Stimulated activated CD4-positive, alpha-beta T cell treated with anti-CD3 and anti-CD28 coated beads, TNF-alpha, amount 100 ng/mL, for 4 hours (primary cell): Measurements from ENCODE around the gene PCGF3.
"Not testable (repeated sequence)": the region's sequence is repeated elsewhere in the genome, so short reads cannot be mapped to it uniquely, and the experiment has no call there.

Experiments used
- DNase-seq, 3 experiments: peaks; one replicate each; pipeline ENCODE4 v3.0.0-alpha.2; 2020; ENCODE audit warnings: low read depth in 3 of 3

The PCGF3 gene

DNA sequence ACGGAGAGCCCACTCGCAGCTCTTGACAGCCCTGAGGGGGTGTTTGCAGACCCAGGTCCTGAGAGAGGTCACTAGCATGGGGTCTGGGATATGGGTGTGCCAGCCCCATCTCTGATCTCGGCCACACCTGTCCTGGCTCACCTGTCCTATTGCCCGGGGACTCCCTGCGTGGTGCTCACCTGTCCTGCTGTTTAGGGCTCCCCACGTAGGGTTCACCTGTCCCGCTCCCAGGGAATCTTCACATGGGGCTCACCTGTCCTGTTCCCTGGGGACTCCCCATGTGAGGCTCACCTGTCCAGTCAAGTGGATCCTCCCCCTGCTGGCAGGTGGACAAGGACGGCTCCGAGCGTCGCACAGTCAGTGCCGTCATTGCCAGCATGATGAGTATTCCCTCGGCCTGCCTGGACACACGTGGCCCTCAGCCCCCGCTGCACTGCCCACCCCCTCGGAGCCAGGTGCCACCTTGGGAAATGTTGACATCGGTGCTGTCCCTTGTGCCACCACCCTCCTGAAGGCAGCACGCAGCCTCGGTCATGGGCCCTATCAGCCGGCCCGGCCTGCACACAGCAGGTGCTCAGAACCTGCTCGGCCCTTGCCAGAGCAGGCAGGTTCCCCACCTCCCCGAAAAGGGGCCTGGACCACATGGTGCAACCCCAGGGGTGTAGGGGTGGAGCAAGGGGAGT lies 23.0 kb upstream of the PCGF3 start:
- no peak for DNase-seq

DNA sequence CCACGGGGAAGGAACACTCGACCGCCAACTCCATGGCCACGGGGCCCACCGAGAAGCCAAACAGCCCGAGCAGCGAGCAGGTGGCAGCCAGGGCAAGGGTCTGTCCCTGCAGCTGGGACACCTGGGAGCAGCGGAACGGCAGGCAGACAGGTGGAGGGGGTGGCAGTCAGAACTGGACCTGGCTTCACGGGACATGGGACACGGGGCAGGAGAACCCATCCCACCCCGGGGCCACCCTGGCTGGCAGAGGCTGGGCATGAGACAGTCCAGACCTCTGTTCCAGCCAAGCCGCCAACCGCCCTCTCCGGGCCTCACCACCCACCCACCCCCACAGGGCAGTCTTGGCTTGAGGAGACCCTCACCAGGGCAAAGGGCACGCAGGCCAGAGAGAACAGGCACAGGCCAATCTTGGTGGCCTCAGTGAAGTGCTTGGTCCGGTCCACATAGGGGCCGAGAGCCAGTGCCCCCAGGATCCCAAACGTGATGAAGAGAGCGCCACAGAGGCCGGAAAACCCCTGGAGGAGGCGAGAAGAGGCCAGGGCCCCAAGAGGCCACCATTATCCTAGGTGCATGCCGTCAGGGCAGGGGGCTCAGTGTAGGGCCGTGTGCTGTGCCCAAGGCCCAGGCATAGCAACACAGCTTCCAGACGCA lies 22.3 kb upstream of the PCGF3 start:
- no peak for DNase-seq

DNA sequence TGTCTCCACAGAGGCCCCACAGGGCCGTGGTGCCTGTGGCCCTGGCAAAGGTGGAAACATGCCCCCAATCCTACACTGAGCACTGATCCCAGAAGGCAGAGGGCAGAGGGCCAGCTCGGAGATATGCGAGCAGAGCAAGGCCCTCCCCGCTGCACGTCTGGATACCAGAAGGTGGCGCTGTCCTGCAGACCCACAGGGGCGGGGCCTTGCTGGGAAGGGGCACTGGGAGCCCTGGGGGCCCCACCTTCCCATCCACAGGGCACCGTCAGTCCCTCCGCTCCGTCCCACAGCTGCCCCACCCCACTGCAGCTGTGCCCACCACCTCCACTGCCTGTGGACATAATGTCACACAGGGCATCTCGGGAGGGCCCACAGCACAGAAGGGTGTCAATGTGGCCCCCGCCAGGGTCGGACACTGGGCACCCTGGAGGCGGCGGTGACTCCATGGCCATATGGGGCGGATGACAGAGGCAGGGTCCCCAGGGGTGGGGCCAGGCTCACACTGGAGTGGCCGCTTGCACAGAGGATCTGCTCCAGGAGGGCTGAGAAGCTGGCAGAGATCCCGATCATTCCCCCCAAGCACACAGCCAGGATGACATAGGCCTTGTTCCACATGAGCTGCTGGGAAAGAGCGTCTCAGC lies 21.5 kb upstream of the PCGF3 start:
- no peak for DNase-seq

DNA sequence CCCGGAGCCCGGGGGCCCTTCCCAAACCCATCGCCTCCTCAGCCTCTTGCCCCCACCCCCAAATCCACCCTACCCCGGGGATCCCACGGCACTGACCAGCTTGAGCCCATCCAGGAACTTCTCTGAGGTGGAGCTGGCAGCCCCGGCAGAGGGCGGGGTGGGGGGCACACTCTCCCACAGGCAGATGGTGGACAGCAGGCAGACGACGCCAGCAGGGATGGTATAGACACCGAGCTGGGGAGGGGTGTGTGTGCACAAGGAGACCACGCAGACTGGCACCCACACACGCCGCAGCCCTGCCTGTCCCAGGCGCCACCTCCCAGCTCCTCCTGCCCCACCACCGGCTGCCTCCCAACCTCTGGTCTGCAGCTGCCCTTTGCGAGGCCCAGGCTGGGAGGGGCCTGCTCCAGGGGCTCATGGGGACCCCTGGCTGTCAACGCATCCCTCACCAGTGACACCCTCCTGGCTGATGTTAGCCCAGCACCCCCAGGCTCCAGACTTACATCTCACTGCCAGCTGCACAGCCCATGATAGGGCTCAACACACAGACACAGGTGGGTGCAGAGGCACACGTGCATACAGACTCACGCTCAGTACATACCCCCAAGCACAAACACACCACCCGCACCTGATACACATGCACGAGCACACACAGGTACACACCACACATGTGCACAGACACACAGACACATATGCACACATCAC lies 20.9 kb upstream of the PCGF3 start:
- no peak for DNase-seq

DNA sequence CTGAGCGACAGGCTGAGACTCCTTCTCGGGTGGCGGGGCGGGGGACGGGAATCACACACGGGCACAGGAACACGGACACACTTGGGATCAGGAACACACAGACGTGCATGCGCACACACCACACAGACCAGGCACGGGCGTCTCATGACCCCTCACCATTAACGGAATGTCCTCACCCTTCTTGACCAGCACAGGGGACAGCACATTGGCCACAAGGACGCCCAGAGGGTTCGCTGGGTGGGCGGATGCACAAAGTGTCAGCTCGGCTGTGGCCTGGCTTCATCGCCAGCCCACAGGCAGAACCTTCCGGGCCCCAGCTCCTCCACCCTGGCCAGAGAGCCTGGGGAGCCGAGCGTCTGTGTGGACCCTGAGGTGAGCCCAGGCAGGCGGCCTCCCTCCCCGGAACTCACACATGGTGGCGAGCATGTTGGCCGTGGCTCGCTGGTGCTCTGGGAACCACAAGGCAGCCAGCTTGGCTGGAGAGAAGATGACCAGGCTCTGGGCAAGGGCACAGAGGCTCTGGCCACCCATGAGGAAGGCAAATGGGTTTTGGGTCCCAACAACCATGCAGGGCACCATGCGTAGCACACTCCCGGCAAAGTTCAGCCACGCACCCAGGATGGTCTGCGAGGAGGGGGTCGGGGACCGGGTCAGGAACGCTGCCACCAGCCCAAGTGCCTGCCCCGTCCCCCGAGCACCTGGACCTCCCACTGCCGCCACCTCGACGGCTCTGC lies 19.8 kb upstream of the PCGF3 start:
- no peak for DNase-seq

DNA sequence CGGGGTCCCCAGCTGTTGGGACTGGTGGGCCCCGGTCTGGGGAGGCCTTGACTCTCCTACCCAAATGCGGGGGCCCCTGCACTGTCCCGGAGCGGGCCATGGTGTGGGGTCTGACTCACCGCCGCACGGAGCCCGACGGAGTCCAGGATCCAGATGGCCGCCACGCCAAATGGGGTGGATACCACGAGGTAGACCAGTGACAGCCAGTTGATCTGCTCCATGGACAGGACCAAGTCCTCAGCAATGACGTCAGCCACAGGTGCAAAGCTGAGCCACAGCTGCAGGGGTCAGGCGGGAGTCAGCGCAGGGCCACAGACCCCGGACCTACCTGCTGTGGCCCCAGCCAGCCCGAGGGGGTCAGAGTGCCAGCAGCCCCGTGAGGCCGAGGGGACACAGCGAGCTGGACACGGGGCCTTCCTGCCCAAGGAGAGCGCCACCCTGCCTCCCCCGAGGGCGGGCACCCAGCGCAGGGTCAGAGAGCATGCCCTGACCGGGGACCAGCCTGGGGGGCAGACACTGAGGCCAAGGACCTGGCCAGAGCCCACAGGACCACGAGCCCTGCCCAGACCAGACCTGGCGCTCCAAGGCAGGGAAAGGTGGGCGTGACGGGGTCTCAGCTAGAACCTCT lies 19.1 kb upstream of the PCGF3 start:
- DNase-seq: no peak

DNA sequence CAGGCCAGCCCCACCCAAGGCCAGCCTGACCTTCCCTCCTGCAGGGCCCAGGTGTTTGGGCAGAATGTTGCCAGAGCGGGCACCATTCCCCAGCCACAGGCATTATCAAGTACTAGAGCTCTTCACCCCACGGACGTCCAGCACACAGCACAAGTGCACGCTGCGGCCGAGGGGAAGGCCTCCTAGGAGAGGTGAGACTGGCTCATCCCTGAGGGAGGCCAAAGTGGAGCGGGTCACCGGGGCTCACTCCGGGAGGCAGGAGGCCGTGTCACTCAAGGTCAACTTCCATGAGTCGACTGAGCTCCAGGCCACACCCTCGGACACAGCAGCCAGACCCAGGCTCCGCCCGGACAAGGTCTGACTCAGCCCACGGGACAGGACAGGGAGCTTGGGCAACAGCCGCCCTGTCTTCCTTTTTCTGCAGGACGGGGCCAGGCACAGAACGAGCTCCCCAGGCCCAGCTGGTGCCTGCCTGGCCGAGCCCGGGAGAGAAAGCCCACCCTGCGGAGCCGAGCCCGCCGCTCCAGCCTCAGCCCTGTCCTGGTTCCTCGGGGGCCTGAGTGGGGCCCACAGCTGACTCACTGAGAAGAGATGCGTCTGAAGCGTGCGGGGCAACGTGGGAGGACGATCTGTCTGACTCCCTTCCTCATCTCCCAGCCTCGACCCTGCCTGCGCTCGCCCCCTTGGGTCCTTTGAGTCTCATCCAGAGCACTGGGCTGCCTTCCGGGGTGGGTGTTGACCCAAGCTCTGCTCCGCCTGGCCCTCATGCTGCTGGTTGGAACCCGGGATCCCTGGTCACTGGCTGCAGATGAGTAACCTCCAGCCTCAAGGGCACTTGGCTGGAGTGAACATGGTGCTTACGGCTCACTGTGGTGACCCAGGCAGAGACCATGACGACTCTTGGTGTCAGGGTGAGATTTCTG lies 18.3 kb upstream of the PCGF3 start:
- no peak for DNase-seq

DNA sequence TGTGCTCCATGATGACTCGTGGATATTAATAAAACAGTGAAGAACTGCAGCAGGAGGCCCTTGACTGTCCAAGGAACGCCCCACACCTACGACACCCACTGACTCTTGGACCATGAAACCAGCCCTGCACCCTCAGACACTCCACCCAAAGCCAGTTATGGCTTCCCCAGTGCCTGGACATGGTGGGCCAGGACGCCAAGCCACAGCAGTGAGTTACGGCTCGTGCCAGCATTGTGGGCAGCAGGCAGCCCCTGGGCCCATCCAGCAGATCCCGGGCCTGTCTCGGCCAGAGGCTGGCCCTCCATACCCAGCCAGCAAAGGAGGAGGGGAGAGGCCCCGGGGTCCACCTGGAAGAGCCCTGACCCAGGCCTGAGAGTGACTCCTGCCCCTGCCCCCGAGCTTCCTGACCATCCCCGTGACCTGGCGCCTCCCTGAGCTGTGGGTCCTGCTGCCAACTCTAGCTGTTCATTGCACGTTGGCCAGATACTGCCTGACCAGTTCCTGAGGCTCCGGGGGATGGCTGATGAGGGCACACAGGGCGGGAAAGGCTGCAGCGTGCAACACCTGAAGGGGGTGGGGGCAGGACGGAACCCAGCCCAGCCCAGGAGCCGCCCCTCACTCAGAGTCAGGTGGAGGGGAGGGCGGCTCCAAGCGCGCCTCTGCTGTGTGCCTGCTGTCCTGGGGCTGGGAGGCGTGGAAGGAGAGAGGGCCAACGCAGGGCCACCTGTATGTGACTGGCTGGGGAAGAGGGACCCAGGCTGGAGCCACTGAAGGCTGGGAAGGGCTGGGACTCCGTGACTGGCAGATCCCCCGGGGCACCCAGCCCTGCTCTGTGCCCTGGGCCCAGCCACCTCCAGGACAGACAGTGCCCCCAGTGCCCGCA lies 17.4 kb upstream of the PCGF3 start:
- no peak for DNase-seq

DNA sequence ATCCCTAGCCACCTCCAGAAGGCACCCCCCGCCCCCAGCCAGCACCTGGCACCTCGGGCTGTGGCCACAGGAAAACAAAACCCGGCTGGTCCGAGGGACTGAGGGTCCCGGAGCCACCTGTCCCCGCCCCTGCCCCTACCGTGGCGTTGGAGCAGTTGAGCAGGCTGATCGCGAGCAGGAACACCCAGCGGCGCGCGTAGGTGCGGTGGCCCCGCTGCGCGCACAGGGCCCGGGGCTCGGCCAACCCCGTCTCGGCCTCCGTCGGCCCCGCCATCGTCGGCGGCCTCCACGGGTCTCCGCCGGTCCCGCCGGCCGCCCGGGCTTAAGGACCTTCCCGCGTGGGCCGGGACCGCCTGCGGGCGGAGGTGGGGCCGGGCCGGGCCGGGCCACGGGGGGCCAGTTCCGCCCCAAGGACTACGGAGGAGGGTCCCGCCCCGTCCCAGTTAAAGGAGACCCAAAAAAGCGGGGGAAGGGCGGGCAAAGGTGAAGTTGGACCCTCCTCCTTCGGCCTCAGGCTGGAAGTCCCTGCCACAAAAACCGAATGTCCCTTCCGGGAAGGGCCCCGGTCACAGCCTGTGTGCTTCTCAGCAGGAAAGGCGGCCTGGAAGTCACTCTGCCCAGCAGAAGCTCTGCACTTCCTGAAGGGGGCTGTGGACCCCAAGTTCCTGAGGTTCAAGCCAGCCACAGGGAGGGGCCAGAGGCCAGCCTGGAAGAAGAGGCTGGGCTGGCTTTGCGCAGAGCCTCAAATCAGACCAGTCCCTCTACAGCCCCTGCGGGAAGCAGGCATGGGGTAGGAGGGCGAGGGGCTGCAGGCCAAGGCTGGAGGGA lies 16.6 kb upstream of the PCGF3 start, which contains the start of gene SLC49A3:
Gene SLC49A3 (minus strand): TSS at position 298 of the 828 bp plus-strand sequence. CDS start 24 bp downstream, at position 274.
- DNase-seq: no peak

DNA sequence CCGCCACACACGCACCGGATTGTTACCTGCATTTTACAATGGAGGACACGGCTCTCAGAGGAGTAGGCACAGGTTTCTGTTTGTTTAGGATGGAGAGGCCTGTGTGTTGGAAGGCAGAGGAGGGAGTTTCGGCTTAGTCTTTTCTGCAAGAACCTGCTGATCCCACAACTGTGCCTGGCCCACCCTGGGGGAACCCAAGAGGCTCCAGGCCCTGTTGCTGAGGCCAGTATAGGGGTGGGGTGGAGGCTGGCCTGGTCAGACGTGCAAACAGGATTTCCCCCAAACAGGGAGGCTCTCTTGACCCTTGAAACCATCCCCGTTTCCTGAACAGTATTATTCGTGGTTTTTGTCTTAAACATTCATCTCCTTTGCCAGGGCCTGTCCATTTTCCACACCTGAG lies 15.9 kb upstream of the PCGF3 start:
- no peak for DNase-seq

DNA sequence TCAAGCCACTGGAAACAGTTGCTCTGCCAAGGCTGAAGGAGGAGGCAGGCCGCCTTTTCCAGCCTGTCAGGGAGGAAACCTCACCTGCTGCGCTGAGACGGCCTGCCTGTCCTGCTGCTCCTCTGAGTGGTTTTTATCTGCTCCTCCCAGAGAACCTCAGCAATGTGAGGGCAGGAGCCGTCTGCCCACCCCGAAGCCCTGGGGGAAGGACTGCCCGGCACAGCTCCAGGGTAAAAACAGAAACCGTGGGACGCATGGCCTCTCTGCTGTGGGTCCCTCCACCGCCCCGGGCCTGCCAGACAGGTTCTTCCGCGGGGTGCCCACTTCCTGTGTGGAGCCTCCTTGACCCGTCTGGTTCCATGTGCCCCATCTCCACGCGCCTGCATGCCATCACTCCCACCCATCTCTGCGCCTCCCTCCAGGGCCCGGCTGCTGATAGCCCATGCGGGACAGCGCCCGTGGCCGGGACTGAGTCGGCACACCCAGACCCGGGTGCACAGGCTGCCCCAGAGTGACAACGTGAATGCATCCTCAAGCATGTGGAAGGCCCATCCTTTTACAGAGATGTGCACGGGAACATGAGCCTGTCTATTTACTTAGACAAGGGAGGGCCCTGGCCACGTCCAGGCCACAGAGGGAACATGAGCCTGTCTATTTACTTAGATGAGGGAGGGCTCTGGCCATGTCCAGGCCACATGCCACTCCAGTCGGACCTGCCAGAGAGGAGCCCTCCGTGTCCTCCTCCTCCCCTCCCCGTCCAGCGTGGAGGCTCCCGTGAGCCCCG lies 12.7 kb upstream of the PCGF3 start:
- no peak for DNase-seq

DNA sequence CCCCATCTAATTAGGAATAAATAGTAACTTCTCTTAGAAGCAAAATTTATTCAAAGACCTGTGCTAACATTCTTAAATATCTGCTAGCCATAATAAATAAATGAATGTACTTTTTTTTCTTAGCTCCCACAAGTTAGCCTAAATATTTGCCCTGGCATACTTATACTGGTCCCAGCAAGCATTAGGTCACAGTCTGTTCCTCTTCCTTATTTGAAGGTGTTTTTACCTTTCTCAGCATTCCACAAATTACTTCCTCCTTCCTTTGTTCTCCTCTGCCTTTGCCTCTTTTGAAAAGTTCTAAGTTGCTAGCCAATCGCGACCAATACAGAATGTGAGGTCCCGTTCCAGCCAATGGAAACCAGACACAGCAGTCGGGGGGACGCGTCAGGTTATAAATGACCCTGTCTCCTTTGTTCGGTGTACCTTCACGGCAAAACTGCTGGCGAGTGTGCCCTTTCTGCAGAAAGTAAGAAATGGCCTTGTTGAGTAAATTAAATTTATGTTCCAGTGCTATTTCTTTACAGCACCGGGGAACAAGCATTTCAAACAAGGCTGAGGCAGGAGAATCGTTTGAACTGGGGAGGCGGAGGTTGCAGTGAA lies 11.2 kb upstream of the PCGF3 start:
- DNase-seq: not testable (repeated sequence)

DNA sequence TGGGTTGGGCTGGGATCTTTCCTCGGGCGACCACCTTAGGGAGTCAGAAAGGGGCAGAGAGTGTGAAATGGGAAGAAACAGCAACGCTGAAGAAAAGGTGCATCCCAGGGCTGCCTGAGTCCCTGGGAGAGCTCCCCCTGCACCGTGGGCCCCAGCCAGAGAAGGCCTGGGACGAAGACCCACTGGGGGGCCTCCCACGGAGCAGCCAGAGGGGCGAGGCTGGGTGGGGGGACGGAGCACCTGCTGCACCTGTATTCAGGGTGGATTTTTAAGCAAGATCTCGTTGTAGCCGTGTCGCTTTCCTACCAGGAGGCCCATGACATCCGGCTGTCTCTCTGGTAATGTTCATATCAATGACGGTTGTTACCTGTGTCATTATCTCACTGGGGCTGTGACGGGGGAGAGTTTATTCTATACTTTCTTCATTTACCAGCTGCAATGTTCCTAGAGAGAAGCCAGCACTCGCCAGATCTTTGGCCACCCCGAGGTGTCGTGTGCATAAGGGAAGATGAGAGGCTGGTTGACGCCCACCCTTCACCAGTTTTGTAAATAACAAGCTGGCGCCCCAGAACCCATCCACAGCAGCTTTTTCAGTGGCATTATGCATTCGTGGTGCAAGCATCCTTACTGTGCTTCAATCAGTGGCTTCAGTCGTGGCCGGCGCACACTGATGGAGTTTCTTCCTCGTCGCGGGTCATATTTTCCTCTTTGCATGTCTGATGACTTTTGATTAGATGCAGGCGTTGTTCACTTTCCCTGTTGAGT lies 5.6 kb upstream of the PCGF3 start:
- no peak for DNase-seq

DNA sequence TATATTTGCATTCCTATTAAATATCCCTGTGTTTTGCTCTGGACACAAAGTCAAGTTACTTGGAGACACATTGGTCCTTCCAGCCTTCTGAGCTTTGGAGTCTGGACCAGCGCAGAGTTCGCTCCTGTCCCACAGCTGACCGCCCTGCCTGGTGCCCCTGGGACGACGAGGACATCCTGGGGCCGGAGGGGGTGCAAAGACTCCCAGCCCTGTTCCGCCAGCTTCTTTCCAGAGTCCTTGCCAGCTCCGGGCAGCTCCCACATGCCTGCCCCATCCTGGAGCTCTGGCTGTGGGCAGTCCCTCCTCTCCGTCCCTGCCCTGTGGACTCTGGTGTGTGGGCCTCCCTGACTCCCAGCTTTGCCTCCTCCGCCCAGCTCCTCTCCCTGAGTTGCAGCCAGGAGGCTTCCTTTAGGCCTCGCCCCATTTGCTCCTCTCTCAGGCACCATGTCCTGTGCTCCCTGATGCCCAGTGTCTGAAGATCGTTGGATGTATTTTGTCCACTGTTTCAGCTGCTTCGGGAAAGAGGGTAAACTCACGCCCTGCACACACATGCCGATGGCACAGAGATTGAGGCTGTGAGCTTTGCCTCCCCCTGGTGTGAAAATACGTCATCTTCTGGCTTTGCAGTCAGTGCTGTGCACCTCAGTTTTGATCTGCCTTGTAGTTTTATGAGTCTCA lies 4.9 kb upstream of the PCGF3 start:
- DNase-seq: no peak

DNA sequence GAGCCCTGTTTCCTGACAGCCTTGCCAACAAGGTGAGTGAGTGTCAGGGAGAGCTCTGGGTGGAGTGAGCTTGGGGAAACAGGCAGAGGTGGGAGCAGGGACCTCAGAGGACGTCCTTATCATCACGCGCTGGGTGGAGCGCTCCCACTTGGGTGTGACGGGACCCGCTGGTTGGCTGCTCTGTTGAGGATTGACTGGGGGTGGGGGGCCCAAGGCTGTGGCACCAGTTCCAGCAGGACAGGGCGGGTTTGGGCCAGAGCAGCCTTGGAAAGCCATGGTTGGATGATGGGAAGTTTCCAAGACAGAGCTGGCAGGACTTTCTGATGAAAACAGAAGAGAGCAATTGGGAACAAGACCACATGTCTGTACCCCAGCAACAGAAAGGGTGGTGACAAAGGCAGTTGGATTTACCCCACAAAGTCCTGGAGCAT lies 3.0 kb upstream of the PCGF3 start:
- no peak for DNase-seq
